ENCODE results near the gene LRIG2. TPM values are rescaled to one million over a fixed set of nuclear protein-coding genes. Genes with fewer than 3 reads are reported as not detected.

The LRIG2 gene
- total RNA-seq, 1 experiment from 2014 or later: 22.5 TPM

DNA sequence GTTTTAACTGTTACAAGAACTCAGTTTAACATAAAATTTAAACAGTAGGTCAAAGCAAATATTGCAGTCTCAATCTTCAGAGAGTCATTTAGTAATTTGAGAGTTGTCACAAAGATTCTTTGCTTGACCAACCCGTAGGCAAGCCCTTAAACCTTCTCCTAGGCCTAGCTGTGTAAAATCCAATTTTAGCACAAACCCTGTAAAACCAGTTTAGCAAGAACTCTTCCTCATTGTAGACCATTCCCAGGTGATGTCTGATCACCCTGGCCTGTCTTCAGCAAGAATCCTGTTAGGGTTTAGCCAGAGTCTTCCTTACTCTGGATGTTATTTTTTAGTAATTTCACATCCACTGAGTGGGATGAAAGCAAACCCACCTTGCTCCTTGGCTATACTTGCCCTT, 30.1 kb downstream of the LRIG2 start (continued):
- TF ChIP-seq, protein P1, sequence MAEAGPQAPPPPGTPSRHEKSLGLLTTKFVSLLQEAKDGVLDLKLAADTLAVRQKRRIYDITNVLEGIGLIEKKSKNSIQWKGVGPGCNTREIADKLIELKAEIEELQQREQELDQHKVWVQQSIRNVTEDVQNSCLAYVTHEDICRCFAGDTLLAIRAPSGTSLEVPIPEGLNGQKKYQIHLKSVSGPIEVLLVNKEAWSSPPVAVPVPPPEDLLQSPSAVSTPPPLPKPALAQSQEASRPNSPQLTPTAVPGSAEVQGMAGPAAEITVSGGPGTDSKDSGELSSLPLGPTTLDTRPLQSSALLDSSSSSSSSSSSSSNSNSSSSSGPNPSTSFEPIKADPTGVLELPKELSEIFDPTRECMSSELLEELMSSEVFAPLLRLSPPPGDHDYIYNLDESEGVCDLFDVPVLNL (CRISPR knock-in tag; IDR thresholded peaks at IDR 0.05; ENCODE audit: borderline replicate concordance, low read depth): no peak
- TF ChIP-seq EMX1 (CRISPR knock-in tag; IDR thresholded peaks at IDR 0.05) (no peak), ELF4 (CRISPR knock-in tag; IDR thresholded peaks at IDR 0.05; ENCODE audit: low read depth) (no peak)
- TF ChIP-seq, protein P2, sequence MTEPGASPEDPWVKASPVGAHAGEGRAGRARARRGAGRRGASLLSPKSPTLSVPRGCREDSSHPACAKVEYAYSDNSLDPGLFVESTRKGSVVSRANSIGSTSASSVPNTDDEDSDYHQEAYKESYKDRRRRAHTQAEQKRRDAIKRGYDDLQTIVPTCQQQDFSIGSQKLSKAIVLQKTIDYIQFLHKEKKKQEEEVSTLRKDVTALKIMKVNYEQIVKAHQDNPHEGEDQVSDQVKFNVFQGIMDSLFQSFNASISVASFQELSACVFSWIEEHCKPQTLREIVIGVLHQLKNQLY (CRISPR knock-in tag; IDR thresholded peaks at IDR 0.05): no peak

DNA sequence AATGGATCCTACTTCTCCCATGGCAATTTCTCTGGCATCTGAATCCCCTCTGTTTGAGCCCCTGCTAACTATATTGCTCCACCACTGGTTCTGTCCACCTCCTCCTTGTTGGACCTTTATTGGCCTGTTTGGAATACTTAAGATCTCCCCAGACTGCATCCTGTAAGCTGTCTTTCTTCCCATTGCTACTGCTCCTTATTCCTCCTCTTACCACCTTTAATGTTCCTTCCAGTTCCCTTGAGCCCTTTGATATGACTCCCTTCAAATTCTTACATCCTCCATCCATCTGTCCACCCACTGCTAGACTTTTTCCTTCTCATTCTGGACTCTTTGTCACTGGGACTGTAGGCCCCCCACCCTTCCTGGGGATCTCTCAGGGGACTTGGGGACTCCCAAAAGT, 31.0 kb downstream of the LRIG2 start:
- Mint-ChIP-seq H3K36me3 (peaks cover 76% of the 10 kb centered on the region), H3K4me1 (no peaks in the 10 kb centered on the region), H3K27ac (no peak overlapping the region), H3K27me3 (ENCODE audit: low read depth) (no peaks in the 10 kb centered on the region), H3K9me3 (no peaks in the 10 kb centered on the region), H3K4me3 (no peak overlapping the region)
- POLR2A ChIA-PET: interaction anchor here (0.6 kb wide), 1 partner anchor 210 kb away, joined by 4 read pairs; no protein-coding TSS in a partner anchor
- ATAC-seq (no peak), DNase-seq (ENCODE audit: low spot score) (no peak)
- CTCF ChIA-PET: no interaction called here
- no peak for TF ChIP-seq TP53 (CRISPR knock-in tag; IDR thresholded peaks at IDR 0.05)

DNA sequence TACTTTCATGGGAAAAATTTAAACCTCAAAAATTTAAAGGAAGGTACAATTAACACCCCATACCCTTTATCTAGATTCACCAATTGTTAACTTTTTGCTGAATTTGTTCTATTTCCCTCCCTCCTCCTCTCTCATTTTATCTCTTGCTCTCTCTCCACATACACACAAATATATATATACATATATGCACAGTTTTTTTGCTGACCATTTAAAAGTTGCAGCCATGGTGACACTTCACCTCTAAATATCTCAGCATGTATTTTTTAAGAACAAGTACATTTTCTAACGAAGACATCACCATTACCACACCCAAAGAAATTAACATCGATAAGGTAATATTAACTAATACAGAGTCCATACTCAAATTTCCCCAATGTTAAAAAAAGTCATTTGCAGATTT, 33.9 kb downstream of the LRIG2 start:
- H3K36me3 Mint-ChIP-seq: peaks cover 80% of the 10 kb centered on the region
- ATAC-seq: no peak

DNA sequence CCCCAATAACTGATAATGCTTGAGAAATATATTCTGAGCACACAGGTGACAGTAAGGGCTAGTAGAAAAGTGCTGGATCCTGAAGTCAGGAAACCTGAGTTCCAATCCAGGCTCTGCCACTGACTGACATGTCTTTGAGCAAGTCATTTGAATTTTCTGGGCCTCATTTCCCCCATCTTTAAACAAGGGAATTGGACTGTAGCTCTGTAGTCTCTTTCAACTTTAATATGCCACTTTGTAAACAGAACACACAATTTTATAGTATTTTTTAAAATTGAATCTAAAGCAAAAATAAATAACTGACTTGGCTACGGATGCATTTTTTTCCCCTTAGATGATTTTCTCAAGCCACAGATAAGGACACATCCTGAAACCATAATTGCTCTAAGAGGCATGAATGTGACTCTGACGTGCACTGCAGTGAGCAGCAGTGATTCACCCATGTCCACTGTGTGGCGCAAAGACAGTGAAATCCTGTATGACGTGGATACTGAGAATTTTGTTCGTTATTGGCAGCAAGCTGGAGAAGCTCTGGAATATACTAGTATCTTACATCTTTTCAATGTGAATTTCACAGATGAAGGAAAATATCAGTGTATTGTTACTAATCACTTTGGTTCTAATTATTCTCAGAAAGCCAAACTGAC, 37.0 kb downstream of the LRIG2 start:
- H3K27ac Mint-ChIP-seq: no peak overlapping the region
- ATAC-seq: no peak
- TF ChIP-seq ZBTB21 (CRISPR knock-in tag; IDR thresholded peaks at IDR 0.05; ENCODE audit: borderline replicate concordance) (no peak), TP53 (CRISPR knock-in tag; IDR thresholded peaks at IDR 0.05) (no peak), ZNF232 (CRISPR knock-in tag; IDR thresholded peaks at IDR 0.05) (no peak), JUN (CRISPR knock-in tag; IDR thresholded peaks at IDR 0.05) (no peak), ELF4 (CRISPR knock-in tag; IDR thresholded peaks at IDR 0.05; ENCODE audit: low read depth) (no peak), PRRX2 (CRISPR knock-in tag; IDR thresholded peaks at IDR 0.05) (no peak), SMAD3 (CRISPR knock-in tag; IDR thresholded peaks at IDR 0.05; ENCODE audit: borderline replicate concordance) (no peak), ZNF263 (CRISPR knock-in tag; IDR thresholded peaks at IDR 0.05; ENCODE audit: low read depth) (no peak), ZNF138 (CRISPR knock-in tag; conservative IDR thresholded peaks at IDR 0.05) (no peak), HMGA2 (CRISPR knock-in tag; IDR thresholded peaks at IDR 0.05) (no peak), TEAD4 (CRISPR knock-in tag; IDR thresholded peaks at IDR 0.05) (no peak), RELA (CRISPR knock-in tag; IDR thresholded peaks at IDR 0.05; ENCODE audit: borderline replicate concordance) (no peak), ZNF416 (CRISPR knock-in tag; IDR thresholded peaks at IDR 0.05) (no peak)
- TF ChIP-seq, protein P3, sequence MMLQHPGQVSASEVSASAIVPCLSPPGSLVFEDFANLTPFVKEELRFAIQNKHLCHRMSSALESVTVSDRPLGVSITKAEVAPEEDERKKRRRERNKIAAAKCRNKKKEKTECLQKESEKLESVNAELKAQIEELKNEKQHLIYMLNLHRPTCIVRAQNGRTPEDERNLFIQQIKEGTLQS (CRISPR knock-in tag; conservative IDR thresholded peaks at IDR 0.05): no peak
- TF ChIP-seq, protein P4, sequence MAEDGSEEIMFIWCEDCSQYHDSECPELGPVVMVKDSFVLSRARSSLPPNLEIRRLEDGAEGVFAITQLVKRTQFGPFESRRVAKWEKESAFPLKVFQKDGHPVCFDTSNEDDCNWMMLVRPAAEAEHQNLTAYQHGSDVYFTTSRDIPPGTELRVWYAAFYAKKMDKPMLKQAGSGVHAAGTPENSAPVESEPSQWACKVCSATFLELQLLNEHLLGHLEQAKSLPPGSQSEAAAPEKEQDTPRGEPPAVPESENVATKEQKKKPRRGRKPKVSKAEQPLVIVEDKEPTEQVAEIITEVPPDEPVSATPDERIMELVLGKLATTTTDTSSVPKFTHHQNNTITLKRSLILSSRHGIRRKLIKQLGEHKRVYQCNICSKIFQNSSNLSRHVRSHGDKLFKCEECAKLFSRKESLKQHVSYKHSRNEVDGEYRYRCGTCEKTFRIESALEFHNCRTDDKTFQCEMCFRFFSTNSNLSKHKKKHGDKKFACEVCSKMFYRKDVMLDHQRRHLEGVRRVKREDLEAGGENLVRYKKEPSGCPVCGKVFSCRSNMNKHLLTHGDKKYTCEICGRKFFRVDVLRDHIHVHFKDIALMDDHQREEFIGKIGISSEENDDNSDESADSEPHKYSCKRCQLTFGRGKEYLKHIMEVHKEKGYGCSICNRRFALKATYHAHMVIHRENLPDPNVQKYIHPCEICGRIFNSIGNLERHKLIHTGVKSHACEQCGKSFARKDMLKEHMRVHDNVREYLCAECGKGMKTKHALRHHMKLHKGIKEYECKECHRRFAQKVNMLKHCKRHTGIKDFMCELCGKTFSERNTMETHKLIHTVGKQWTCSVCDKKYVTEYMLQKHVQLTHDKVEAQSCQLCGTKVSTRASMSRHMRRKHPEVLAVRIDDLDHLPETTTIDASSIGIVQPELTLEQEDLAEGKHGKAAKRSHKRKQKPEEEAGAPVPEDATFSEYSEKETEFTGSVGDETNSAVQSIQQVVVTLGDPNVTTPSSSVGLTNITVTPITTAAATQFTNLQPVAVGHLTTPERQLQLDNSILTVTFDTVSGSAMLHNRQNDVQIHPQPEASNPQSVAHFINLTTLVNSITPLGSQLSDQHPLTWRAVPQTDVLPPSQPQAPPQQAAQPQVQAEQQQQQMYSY (CRISPR knock-in tag; IDR thresholded peaks at IDR 0.05): no peak
- no peak for DNase-seq (ENCODE audit: low spot score)
- no peak overlapping the region for H3K4me3 Mint-ChIP-seq
- H3K27me3 Mint-ChIP-seq (ENCODE audit: low read depth): no peaks in the 10 kb centered on the region
- no peaks in the 10 kb centered on the region for H3K9me3 Mint-ChIP-seq
- ChIA-PET CTCF (no interaction called here), POLR2A (no interaction called here)
- no peaks in the 10 kb centered on the region for H3K4me1 Mint-ChIP-seq
- peaks cover 77% of the 10 kb centered on the region for H3K36me3 Mint-ChIP-seq

More for the DNA sequence above, 33.9 kb downstream of the LRIG2 start:
- DNase-seq (ENCODE audit: low spot score): no peak
- ChIA-PET CTCF (no interaction called here), POLR2A (no interaction called here)
- H3K4me1 Mint-ChIP-seq: no peaks in the 10 kb centered on the region
- no peaks in the 10 kb centered on the region for H3K9me3 Mint-ChIP-seq
- no peaks in the 10 kb centered on the region for H3K27me3 Mint-ChIP-seq (ENCODE audit: low read depth)
- no peak overlapping the region for H3K27ac Mint-ChIP-seq
- TF ChIP-seq ZNF219 (CRISPR knock-in tag; IDR thresholded peaks at IDR 0.05; ENCODE audit: borderline replicate concordance) (no peak), ATF1 (CRISPR knock-in tag; IDR thresholded peaks at IDR 0.05) (no peak)
- TF ChIP-seq, protein P5, sequence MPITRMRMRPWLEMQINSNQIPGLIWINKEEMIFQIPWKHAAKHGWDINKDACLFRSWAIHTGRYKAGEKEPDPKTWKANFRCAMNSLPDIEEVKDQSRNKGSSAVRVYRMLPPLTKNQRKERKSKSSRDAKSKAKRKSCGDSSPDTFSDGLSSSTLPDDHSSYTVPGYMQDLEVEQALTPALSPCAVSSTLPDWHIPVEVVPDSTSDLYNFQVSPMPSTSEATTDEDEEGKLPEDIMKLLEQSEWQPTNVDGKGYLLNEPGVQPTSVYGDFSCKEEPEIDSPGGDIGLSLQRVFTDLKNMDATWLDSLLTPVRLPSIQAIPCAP (CRISPR knock-in tag; IDR thresholded peaks at IDR 0.05): no peak
- H3K4me3 Mint-ChIP-seq: no peak overlapping the region

Measured in WTC11 (cell line).